OCI-LY7 (cell line): ENCODE data around the gene CA14. TPM values are rescaled to one million over a fixed set of nuclear protein-coding genes. Genes with fewer than 3 reads are reported as not detected.

Experiments
- BruUV-seq: library from RNA; stranded (reverse); fragments of 400-500 nt; replicated peaks from 2 replicates; lab custom pipeline; 2021; lab: Mats Ljungman, UMichigan
- CTCF ChIA-PET: fragments of 300-600 bp; sonication (Branson Sonifier 250); formaldehyde crosslinking; loops from one replicate; lab custom pipeline; 2022; ENCODE audit warnings: antibody characterized with exemption; ENCODE audit not compliant: unreplicated experiment; lab: Charles Lee
- POLR2A ChIA-PET: fragments of 300-600 bp; sonication (Branson Sonifier 250); formaldehyde crosslinking; loops from one replicate; lab custom pipeline; 2022; ENCODE audit warnings: antibody characterized with exemption; lab: Charles Lee
- DNase-seq: peaks from one replicate; pipeline ENCODE4 v3.0.0-alpha.2; 2015; ENCODE audit warnings: low spot score
- H2AFZ ChIP-seq: fragments of 200-600 bp; sonication (generic), shearing (Covaris generic); 2 replicates; pipeline ENCODE4 v1.6.1; 2014; ENCODE audit warnings: mild to moderate bottlenecking, antibody characterized with exemption, low read length, moderate library complexity
- H3K27ac ChIP-seq: fragments of 200-600 bp; sonication (generic); 2 replicates; pipeline ENCODE4 v1.5.1; 2014; ENCODE audit warnings: mixed run types, low read depth, mild to moderate bottlenecking, moderate library complexity, low read length, inconsistent platforms; ENCODE audit not compliant: poor library complexity, severe bottlenecking
- H3K36me3 ChIP-seq: fragments of 200-600 bp; sonication (generic); 2 replicates; pipeline ENCODE4 v1.6.1; 2014; ENCODE audit warnings: mild to moderate bottlenecking, antibody characterized with exemption, low read length, moderate library complexity, mixed read lengths; ENCODE audit not compliant: insufficient read depth
- H3K4me1 ChIP-seq: fragments of 200-600 bp; sonication (generic); 2 replicates; pipeline ENCODE4 v1.5.1; 2014; ENCODE audit warnings: mild to moderate bottlenecking, low read length; ENCODE audit not compliant: insufficient read depth, poor library complexity, severe bottlenecking
- H3K4me2 ChIP-seq: fragments of 200-600 bp; sonication (generic); 2 replicates; pipeline ENCODE4 v1.6.1; 2014; ENCODE audit warnings: mild to moderate bottlenecking, low read length
- H3K4me3 ChIP-seq: fragments of 200-600 bp; sonication (generic); 2 replicates; pipeline ENCODE4 v1.5.1; 2014; ENCODE audit warnings: mild to moderate bottlenecking, low read depth, low read length; ENCODE audit not compliant: poor library complexity, severe bottlenecking
- H3K79me2 ChIP-seq: fragments of 200-600 bp; sonication (generic); 2 replicates; pipeline ENCODE4 v1.6.1; 2016; ENCODE audit warnings: low read depth, mild to moderate bottlenecking, low read length, moderate library complexity, mixed read lengths; ENCODE audit not compliant: insufficient read depth
- H3K9me2 ChIP-seq: fragments of 200-600 bp; sonication (generic); 2 replicates; pipeline ENCODE4 v1.6.1; 2016; ENCODE audit warnings: mild to moderate bottlenecking, low read length, mixed read lengths; ENCODE audit not compliant: insufficient read depth
- H3K9me3 ChIP-seq: fragments of 200-600 bp; sonication (generic); 2 replicates; pipeline ENCODE4 v1.6.1; 2014; ENCODE audit warnings: mild to moderate bottlenecking, mixed run types, low read length, mixed read lengths
- H4K20me1 ChIP-seq: fragments of 200-600 bp; sonication (generic); 2 replicates; pipeline ENCODE4 v1.6.1; 2014; ENCODE audit warnings: mild to moderate bottlenecking, antibody characterized with exemption, low read length, moderate library complexity, mixed read lengths; ENCODE audit not compliant: insufficient read depth
- CTCF ChIP-seq: fragments of 200-600 bp; sonication (generic); conservative IDR thresholded peaks from 2 replicates; pipeline ENCODE4 v1.5.1; 2014; ENCODE audit warnings: mild to moderate bottlenecking, antibody characterized with exemption, low read length, moderate library complexity, mixed read lengths
- EZH2phosphoT487 ChIP-seq: fragments of 200-600 bp; sonication (generic); IDR thresholded peaks from 2 replicates; pipeline ENCODE4 v1.6.1; 2018; ENCODE audit warnings: low read depth, borderline replicate concordance, mild to moderate bottlenecking, mixed run types, antibody characterized with exemption, low read length, moderate library complexity, mixed read lengths
- intact Hi-C: fragments of 100-400 bp; cut with micrococcal nuclease; formaldehyde crosslinking; loops from one replicate; pipeline ENCODE4 v1.10.0; 2022; ENCODE audit not compliant: unreplicated experiment
- total RNA-seq, 2 experiments: library from RNA; depleted of rRNA in 1 of 2; stranded (reverse); fragments of >200 nt in 1 of 2; shearing (Covaris generic) in 1 of 2; gene quantifications; 2 replicates each; pipeline ENCODE4 v1.2.3, GENCODE V29; 2014 to 2022

The CA14 gene
- total RNA-seq, 2 experiments from 2014 or later: not detected

- Histone ChIP-seq H3K9me2 (no peaks in the 10 kb centered on the region), H3K4me2 (no peak overlapping the region), H3K36me3 (peaks cover 11% of the 10 kb centered on the region; the same call in 1 of the 2 replicates), H3K9me3 (0 out of 2 replicates have a peak, but pooled peaks cover 5% of the 10 kb centered on the region), H3K4me3 (no peak overlapping the region), H2AFZ (no peak overlapping the region), H3K79me2 (peaks cover 20% of the 10 kb centered on the region), H4K20me1 (no peaks in the 10 kb centered on the region), H3K27ac (no peak overlapping the region), H3K4me1 (peaks cover 19% of the 10 kb centered on the region)
- DNase-seq: no peak
- no TSS peak for BruUV-seq
- POLR2A ChIA-PET: interaction anchor here (1.1 kb wide), 1 partner anchor 33 kb away, joined by 3 read pairs; no protein-coding TSS in a partner anchor
- CTCF ChIA-PET: no interaction called here
- TF ChIP-seq CTCF (no peak), EZH2phosphoT487 (no peak)
- intact Hi-C loops: no loop called here
These were observed 13.9 kb downstream of the CA14 start for GRCh38 chr1:150271291-150271959.

- intact Hi-C loops: no loop called here
- no peak for DNase-seq
- Histone ChIP-seq H3K27ac (no peak overlapping the region), H3K9me3 (0 out of 2 replicates have a peak, but pooled peaks cover 5% of the 10 kb centered on the region), H3K4me1 (peaks cover 5% of the 10 kb centered on the region), H2AFZ (no peak overlapping the region), H3K79me2 (peaks cover 4% of the 10 kb centered on the region; the same call in 1 of the 2 replicates), H3K36me3 (no peaks in the 10 kb centered on the region), H3K9me2 (no peaks in the 10 kb centered on the region), H4K20me1 (no peaks in the 10 kb centered on the region), H3K4me3 (no peak overlapping the region), H3K4me2 (no peak overlapping the region)
- ChIA-PET POLR2A (interaction anchor here (0.5 to 1.3 kb wide), 5 partner anchors 8 to 723 kb away, joined by 3 to 4 read pairs (median 3); no protein-coding TSS in a partner anchor), CTCF (no interaction called here)
- TF ChIP-seq EZH2phosphoT487 (no peak), CTCF (no peak)
- BruUV-seq: no TSS peak
These were observed 15.7 kb downstream of the CA14 start for GRCh38 chr1:150273311-150273710.

GRCh38 chr1:150280138-150280707 lies 22.6 kb downstream of the CA14 start:
- no peak overlapping the region for H3K27ac ChIP-seq
- TF ChIP-seq CTCF (no peak), EZH2phosphoT487 (no peak)
- no peak overlapping the region for H2AFZ ChIP-seq
- no TSS peak for BruUV-seq
- H3K36me3 ChIP-seq: no peaks in the 10 kb centered on the region
- DNase-seq: no peak
- no peaks in the 10 kb centered on the region for H4K20me1 ChIP-seq
- CTCF ChIA-PET: no interaction called here
- intact Hi-C loops: no loop called here
- no peaks in the 10 kb centered on the region for H3K9me3 ChIP-seq
- no peak overlapping the region for H3K4me2 ChIP-seq
- no peaks in the 10 kb centered on the region for H3K9me2 ChIP-seq
- no peaks in the 10 kb centered on the region for H3K79me2 ChIP-seq
- peaks cover 7% of the 10 kb centered on the region for H3K4me1 ChIP-seq
- no peak overlapping the region for H3K4me3 ChIP-seq
- POLR2A ChIA-PET: no interaction called here
